ENCODE measurements around the gene EEF1AKMT2. TPM values are rescaled to one million over a fixed set of nuclear protein-coding genes. Genes with fewer than 3 reads are reported as not detected.

Gene EEF1AKMT2
- total and polyA plus RNA-seq, 2 experiments from 2014 or later = 17.3 to 23.9 TPM

GRCh38 chr10:124727361-124727960, 64.2 kb downstream of the EEF1AKMT2 start:
- no peak overlapping the region for H3K27ac ChIP-seq
- H3K4me3 ChIP-seq = no peak overlapping the region
- peaks cover 12% of the 10 kb centered on the region for H3K4me1 ChIP-seq (ENCODE audit: low read depth)
- TF ChIP-seq, protein P1, sequence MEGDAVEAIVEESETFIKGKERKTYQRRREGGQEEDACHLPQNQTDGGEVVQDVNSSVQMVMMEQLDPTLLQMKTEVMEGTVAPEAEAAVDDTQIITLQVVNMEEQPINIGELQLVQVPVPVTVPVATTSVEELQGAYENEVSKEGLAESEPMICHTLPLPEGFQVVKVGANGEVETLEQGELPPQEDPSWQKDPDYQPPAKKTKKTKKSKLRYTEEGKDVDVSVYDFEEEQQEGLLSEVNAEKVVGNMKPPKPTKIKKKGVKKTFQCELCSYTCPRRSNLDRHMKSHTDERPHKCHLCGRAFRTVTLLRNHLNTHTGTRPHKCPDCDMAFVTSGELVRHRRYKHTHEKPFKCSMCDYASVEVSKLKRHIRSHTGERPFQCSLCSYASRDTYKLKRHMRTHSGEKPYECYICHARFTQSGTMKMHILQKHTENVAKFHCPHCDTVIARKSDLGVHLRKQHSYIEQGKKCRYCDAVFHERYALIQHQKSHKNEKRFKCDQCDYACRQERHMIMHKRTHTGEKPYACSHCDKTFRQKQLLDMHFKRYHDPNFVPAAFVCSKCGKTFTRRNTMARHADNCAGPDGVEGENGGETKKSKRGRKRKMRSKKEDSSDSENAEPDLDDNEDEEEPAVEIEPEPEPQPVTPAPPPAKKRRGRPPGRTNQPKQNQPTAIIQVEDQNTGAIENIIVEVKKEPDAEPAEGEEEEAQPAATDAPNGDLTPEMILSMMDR (IDR thresholded peaks at IDR 0.05; ENCODE audit: low read depth, low read length) = no peak
- H3K36me3 ChIP-seq = no peaks in the 10 kb centered on the region
- no peaks in the 10 kb centered on the region for H3K27me3 ChIP-seq
- no peaks in the 10 kb centered on the region for H3K9me3 ChIP-seq (ENCODE audit: low read depth)
- DNase-seq (ENCODE audit: low read depth in 1 of 2, low spot score in 1 of 2) = no peak

GRCh38 chr10:124725791-124726190, 65.9 kb downstream of the EEF1AKMT2 start:
- no peak for DNase-seq (ENCODE audit: low read depth in 1 of 2, low spot score in 1 of 2)
- Histone ChIP-seq H3K4me1 (ENCODE audit: low read depth) (peaks cover 16% of the 10 kb centered on the region), H3K36me3 (no peaks in the 10 kb centered on the region), H3K9me3 (ENCODE audit: low read depth) (no peaks in the 10 kb centered on the region), H3K27me3 (no peaks in the 10 kb centered on the region), H3K4me3 (no peak overlapping the region), H3K27ac (no peak overlapping the region)
- TF ChIP-seq, protein P1 (IDR thresholded peaks at IDR 0.05; ENCODE audit: low read depth, low read length) = no peak

- Histone ChIP-seq H3K9me3 (ENCODE audit: low read depth) (no peaks in the 10 kb centered on the region), H3K36me3 (no peaks in the 10 kb centered on the region), H3K27me3 (no peaks in the 10 kb centered on the region), H3K27ac (no peak overlapping the region), H3K4me3 (no peak overlapping the region), H3K4me1 (ENCODE audit: low read depth) (peaks cover 16% of the 10 kb centered on the region)
- TF ChIP-seq, protein P1 (IDR thresholded peaks at IDR 0.05; ENCODE audit: low read depth, low read length) = no peak
- DNase-seq (ENCODE audit: low read depth in 1 of 2, low spot score in 1 of 2) = no peak
These were observed 66.5 kb downstream of the EEF1AKMT2 start for GRCh38 chr10:124725171-124725631.

GRCh38 chr10:124724279-124725027, 67.2 kb downstream of the EEF1AKMT2 start:
- no peak for DNase-seq (ENCODE audit: low read depth in 1 of 2, low spot score in 1 of 2)
- H3K36me3 ChIP-seq = no peaks in the 10 kb centered on the region
- no peak overlapping the region for H3K4me3 ChIP-seq
- H3K27me3 ChIP-seq = no peaks in the 10 kb centered on the region
- no peak overlapping the region for H3K27ac ChIP-seq
- peaks cover 16% of the 10 kb centered on the region for H3K4me1 ChIP-seq (ENCODE audit: low read depth)
- no peaks in the 10 kb centered on the region for H3K9me3 ChIP-seq (ENCODE audit: low read depth)
- TF ChIP-seq, protein P1 (IDR thresholded peaks at IDR 0.05; ENCODE audit: low read depth, low read length) = no peak

DNA sequence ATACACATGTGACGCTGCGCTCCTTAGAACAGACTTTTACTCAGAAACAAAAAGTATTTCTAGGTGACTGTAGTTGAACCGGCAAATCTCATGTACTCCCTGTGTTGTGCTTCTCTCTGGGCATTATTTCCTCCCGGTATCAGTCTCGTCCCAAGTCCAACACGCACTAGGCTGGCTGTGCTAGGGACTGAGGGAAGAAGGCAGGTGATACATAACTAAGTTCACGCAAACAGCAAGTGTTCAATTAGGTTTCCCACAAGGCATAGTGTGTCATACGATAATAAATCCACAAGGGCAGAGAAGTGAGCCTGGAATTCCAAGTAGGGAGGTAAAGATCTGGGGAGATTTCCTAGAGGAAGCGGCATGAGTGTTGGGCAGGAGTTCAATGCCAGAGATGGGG, 67.9 kb downstream of the EEF1AKMT2 start:
- H3K4me1 ChIP-seq (ENCODE audit: low read depth) = peaks cover 21% of the 10 kb centered on the region
- H3K27ac ChIP-seq = peak overlapping the region; percentile 55
- H3K9me3 ChIP-seq (ENCODE audit: low read depth) = no peaks in the 10 kb centered on the region
- TF ChIP-seq, protein P1 (IDR thresholded peaks at IDR 0.05; ENCODE audit: low read depth, low read length) = no peak
- no peak overlapping the region for H3K4me3 ChIP-seq
- no peaks in the 10 kb centered on the region for H3K27me3 ChIP-seq
- DNase-seq (ENCODE audit: low read depth in 1 of 2, low spot score in 1 of 2) = no peak
- no peaks in the 10 kb centered on the region for H3K36me3 ChIP-seq

Data from cardiac muscle cell (in vitro differentiated cells and primary cell).